Fibroblast of lung (primary cell): ENCODE results near the gene SEC22B. TPM values are rescaled to one million over a fixed set of nuclear protein-coding genes. Genes with fewer than 3 reads are reported as not detected.
"Not testable (repeated sequence)": the region's sequence is repeated elsewhere in the genome, so short reads cannot be mapped to it uniquely, and the experiment has no call there.

Source experiments
- DNase-seq, 2 donors: peaks; one replicate each; pipeline versions ENCODE4 v3.0.0 to v3.0.0-alpha.2; 2010; ENCODE audit warnings: low read depth in 2 of 2
- H2AFZ ChIP-seq: 2 replicates; pipeline ENCODE4 v1.5.1; 2012; ENCODE audit warnings: low read length, control low read depth, inconsistent platforms
- H3K27ac ChIP-seq: 2 replicates; pipeline ENCODE4 v1.5.1; 2011; ENCODE audit warnings: low read length, control low read depth; ENCODE audit not compliant: insufficient read depth
- H3K27me3 ChIP-seq: 2 replicates; pipeline ENCODE4 v1.5.1; 2011; ENCODE audit warnings: mild to moderate bottlenecking, low read length; ENCODE audit not compliant: control insufficient read depth, insufficient read depth
- H3K36me3 ChIP-seq: 2 replicates; pipeline ENCODE4 v1.5.1; 2011; ENCODE audit warnings: low read length; ENCODE audit not compliant: control insufficient read depth, insufficient read depth
- H3K4me1 ChIP-seq: 2 replicates; pipeline ENCODE4 v1.5.1; 2011; ENCODE audit warnings: low read length; ENCODE audit not compliant: control insufficient read depth, insufficient read depth; ENCODE audit errors: extremely low read depth
- H3K4me2 ChIP-seq: 2 replicates; pipeline ENCODE4 v1.5.1; 2011; ENCODE audit warnings: low read length, control low read depth; ENCODE audit not compliant: insufficient read depth; ENCODE audit errors: extremely low read depth
- H3K4me3 ChIP-seq, 4 experiments: fragments of 200-600 bp in 1 of 4; sonication (generic) in 1 of 4; replicated peaks in 1 of 4; 2 replicates each; pipeline ENCODE4 v1.5.1; 2011 to 2016; ENCODE audit warnings: low read length in 4 of 4, low read depth in 3 of 4, mild to moderate bottlenecking in 3 of 4, control low read depth in 2 of 4, inconsistent platforms in 1 of 4, mixed read lengths in 1 of 4; ENCODE audit not compliant: insufficient read depth in 1 of 4; ENCODE audit errors: control extremely low read depth in 1 of 4
- H3K79me2 ChIP-seq: 2 replicates; pipeline ENCODE4 v1.5.1; 2012; ENCODE audit warnings: mild to moderate bottlenecking, low read length, inconsistent platforms; ENCODE audit not compliant: control insufficient read depth, insufficient read depth
- H3K9ac ChIP-seq: 2 replicates; pipeline ENCODE4 v1.5.1; 2011; ENCODE audit warnings: mild to moderate bottlenecking, low read length, control low read depth; ENCODE audit not compliant: insufficient read depth
- H3K9me3 ChIP-seq: 2 replicates; pipeline ENCODE4 v1.5.1; 2012; ENCODE audit warnings: low read depth, low read length; ENCODE audit not compliant: control insufficient read depth, insufficient read depth
- H4K20me1 ChIP-seq: 2 replicates; pipeline ENCODE4 v1.5.1; 2011; ENCODE audit warnings: low read length; ENCODE audit not compliant: control insufficient read depth, insufficient read depth; ENCODE audit errors: extremely low read depth
- polyA plus RNA-seq, 2 donors: library from polyadenylated mRNA; depleted of rRNA in 1 of 2; stranded (reverse) in 1 of 2; unstranded in 1 of 2; fragments of >200 nt; gene quantifications; 2 replicates each; pipeline ENCODE4 v1.2.1, GENCODE V29; 2011 to 2012; ENCODE audit warnings: missing spikeins in 1 of 2
- total RNA-seq: library from RNA; depleted of rRNA; stranded (reverse); fragments of >200 nt; gene quantifications from 2 replicates; pipeline ENCODE4 v1.2.1, GENCODE V29; 2014

SEC22B gene
- total and polyA plus RNA-seq, 2 donors (not counting 1 experiment from before 2014, with no cell fraction given), result 71.3 to 74.5 TPM

DNA sequence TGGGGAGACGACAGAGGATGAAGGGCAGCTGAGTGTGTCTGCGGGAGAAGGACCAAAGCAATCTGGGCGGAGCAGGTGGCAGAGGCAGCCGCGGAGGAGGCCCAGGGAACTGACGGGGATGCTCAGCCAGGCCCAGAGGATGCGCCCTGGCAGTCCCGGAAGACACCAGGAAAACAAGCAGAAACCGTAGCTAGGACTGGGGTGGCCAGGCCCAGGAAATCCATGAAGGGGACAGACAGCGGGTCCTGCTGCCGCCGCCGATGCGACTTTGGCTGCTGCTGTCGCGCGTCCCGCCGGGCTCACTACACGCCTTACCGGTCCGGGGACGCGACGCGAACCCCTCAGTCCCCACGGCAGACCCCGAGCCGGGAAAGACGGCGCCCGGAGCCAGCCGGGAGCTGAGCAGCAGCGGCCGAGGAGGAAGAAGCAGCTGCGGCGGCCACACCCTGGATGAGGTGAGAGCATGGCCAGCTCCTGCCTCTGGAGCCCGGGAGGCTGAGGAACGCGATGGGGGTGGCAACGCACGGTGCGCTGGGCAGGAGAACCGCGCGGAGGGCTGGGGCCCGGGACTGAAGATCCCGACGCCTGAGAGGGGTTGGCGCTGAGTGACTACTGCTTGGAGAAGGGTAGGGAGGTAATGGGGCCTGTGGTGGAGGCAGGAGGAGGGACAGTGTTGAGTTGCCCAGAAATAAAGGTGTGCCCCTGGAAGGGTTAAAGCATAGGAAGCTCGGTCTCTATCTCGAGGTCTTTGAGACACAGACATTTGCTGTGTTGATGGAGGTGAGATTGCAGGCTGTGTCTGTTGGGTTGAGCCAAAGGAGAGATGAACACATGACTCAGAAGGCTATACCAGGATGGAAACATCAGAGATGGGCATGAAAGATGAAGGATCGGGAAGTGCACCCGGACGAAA is 20.8 kb upstream of the SEC22B start:
- not testable (repeated sequence) for H4K20me1 ChIP-seq, H3K9me3 ChIP-seq, H3K79me2 ChIP-seq, H3K36me3 ChIP-seq, H3K4me1 ChIP-seq, H3K27me3 ChIP-seq
- Histone ChIP-seq H3K4me2 (peak overlapping the region; percentile 71), H3K4me3 (peak overlapping the region; percentile 29 to 52 (median 35)), H2AFZ (peak overlapping the region; percentile 47), H3K27ac (peak overlapping the region; percentile 43), H3K9ac (peak overlapping the region; percentile 23)
- DNase-seq, result peak in 1 of 2 donors; percentile 3

DNA sequence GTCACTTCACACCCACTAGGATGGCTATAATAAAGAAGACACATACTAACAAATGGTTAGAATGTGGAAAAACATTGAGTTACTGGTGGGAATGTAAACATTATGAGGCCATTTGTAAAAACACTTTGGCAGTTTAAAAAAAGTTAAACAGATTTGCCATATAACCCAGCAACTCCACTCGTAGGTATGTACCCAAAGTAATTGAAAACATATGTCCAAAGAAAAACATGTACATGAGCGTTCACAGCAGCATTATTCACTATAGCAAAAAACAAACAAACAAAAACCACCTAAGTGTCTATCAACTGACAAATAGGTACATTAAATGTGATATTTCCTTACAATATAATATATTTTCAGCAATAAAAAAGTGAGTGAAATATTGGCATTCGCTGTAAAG is 12.3 kb upstream of the SEC22B start:
- not testable (repeated sequence) for H3K79me2 ChIP-seq, H3K4me1 ChIP-seq, H3K27ac ChIP-seq, H2AFZ ChIP-seq, H3K4me3 ChIP-seq, DNase-seq, H4K20me1 ChIP-seq, H3K36me3 ChIP-seq, H3K9me3 ChIP-seq, H3K9ac ChIP-seq, H3K4me2 ChIP-seq, H3K27me3 ChIP-seq

DNA sequence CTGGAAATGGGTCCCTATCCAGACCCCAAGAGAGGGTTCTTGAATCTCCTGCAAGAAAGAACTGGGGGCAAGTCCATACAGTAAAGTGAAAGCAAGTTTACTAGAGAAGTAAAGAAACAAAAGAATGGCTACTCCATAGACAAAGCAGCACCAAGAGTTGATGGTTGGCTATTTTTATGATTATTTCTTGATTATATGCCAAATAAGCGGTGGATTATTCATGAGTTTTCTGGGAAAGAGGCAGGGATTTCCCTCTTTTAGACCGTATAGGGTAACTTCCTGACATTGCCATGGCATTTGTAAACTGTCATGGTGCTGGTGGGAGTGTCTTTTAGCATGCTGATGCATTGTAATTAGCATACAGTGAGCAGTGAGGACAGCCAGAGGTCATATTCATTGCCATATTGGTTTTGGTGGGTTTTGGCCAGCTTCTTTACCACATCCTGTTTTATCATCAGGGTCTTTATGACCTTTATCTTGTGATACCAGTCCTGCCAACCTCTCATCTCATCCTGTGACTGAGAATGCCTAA is 5.9 kb upstream of the SEC22B start:
- DNase-seq, H3K4me2 ChIP-seq, H3K36me3 ChIP-seq, H3K9ac ChIP-seq, H2AFZ ChIP-seq, H3K9me3 ChIP-seq, H3K79me2 ChIP-seq, H3K4me3 ChIP-seq, H3K27me3 ChIP-seq, H3K27ac ChIP-seq, H4K20me1 ChIP-seq: not testable (repeated sequence)
- peaks cover 11% of the 10 kb centered on the region for H3K4me1 ChIP-seq

DNA sequence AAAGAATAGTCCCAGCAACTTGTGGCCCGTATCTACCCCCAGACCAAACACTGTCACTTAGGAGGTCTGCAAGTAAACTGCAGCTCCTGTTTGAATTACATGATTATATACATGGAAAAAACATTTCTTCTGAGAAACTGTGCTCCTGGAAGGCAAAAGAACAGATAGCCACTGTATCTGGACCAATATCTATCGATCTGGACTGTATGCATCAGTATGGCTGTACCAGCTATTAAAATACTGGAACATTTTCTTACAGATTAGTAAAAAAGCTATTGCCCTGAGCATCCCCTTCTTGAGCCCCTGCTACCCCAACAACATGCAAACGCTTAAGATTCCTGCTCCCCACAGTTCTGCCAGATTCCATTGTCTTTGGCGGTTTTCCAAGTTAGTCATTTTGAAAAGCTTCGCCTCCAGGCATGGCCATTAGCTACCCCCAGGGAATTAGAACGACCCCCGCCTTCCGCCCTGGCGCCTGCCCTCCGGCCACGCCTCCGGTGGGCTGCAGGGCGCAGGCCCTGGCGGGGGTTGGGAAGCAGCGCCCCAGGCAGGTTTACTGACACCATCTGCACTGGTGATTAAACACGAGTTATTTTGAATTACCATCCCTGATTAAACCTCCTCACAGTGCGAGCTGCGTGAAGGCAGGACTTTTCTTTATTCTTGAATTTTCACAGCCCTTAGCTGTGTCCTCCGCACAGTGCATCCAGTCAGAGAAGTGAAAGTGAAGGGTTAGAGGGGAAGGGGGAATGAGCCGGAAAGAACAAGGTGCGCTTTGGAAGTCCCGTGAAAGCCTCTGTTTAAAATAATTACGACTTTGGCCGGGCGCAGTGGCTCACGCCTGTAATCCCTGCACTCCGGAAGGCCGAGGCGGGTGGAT is 3.7 kb upstream of the SEC22B start:
- H3K36me3 ChIP-seq, H4K20me1 ChIP-seq, H3K9me3 ChIP-seq, H3K27me3 ChIP-seq, H2AFZ ChIP-seq: not testable (repeated sequence)
- peaks cover 11% of the 10 kb centered on the region for H3K4me1 ChIP-seq
- DNase-seq, result peak; percentile 84 to 88
- peak overlapping the region; percentile 84 for H3K4me2 ChIP-seq
- H3K79me2 ChIP-seq, result peaks cover 13% of the 10 kb centered on the region
- peak overlapping the region; percentile 39 to 51 (median 42) for H3K4me3 ChIP-seq
- peak overlapping the region; percentile 48 for H3K9ac ChIP-seq
- peak overlapping the region; percentile 95 for H3K27ac ChIP-seq
